ENCODE measurements around the gene TRDMT1.

The TRDMT1 gene

DNA sequence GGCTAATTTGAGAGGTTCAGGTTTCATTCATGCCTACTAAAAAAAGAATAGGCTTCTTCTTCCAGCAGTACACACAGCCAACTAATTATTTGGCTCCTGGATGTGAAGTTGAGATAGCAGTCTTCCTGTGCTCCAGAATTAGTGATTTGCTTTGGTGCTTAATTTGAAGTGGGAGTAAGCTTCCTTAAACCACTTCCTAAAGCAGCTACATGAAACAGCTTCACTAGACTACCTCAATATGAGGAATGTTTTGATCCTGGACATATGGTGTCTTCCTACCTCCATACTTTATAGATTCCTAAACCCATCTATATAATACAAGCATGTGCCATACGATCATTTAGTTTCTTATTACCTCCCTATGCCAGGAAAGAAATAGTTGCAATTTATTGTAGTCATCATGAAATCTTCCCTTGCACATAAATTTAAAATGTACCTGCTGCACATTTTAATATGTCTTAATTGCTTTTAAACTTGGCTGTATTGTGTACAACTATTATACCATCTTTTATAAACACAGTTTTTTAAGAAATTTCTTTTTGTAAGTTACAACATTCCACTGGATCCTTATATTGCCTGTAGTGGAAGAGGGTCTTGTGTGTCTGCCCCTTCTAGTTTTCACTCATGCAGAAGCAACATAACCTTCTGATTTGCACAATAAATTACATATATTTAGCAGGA is 35.1 kb upstream of the TRDMT1 start:
- Mint-ChIP-seq H3K9me3 (ENCODE audit: low read depth) (no peaks in the 10 kb centered on the region), H3K4me3 (no peak overlapping the region), H3K27ac (peak overlapping the region; percentile 50), H3K36me3 (peaks cover 8% of the 10 kb centered on the region), H3K27me3 (no peaks in the 10 kb centered on the region), H3K4me1 (ENCODE audit: low read depth) (peaks cover 55% of the 10 kb centered on the region)

DNA sequence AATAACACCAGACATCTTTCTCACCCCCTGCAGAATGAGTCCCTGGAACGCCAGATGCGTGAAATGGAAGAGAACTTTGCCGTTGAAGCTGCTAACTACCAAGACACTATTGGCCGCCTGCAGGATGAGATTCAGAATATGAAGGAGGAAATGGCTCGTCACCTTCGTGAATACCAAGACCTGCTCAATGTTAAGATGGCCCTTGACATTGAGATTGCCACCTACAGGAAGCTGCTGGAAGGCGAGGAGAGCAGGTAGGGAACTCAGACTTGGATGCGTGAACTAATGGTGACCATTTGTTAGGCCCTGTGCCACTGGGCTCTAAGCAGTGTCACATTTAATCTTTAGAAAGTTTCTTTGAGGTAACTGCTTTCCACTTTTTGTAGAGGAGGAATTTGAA is 33.7 kb upstream of the TRDMT1 start:
- Mint-ChIP-seq H3K36me3 (peaks cover 8% of the 10 kb centered on the region), H3K4me3 (peak overlapping the region; percentile 28), H3K9me3 (ENCODE audit: low read depth) (no peaks in the 10 kb centered on the region), H3K4me1 (ENCODE audit: low read depth) (peaks cover 61% of the 10 kb centered on the region), H3K27me3 (no peaks in the 10 kb centered on the region), H3K27ac (peak overlapping the region; percentile 64)

DNA sequence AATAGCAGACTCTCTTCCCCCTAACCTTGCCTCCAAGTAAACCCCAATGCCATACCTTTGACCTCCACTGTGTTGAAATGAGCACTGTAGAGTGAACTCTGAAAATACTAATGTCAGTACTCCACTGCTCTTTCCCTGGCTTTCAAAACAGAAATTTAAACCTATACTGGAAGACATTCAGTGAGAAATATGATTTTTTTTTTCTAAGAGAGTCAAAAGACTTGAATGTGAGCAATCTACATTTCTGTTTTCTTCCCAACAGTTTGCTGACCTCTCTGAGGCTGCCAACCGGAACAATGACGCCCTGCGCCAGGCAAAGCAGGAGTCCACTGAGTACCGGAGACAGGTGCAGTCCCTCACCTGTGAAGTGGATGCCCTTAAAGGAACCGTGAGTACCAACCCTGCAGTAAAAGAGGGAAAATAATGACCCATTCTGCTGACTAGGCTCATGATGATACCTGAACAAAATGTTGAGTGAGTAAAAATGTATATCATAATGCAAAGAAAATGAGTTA is 33.0 kb upstream of the TRDMT1 start:
- peaks cover 63% of the 10 kb centered on the region for H3K4me1 Mint-ChIP-seq (ENCODE audit: low read depth)
- H3K27ac Mint-ChIP-seq: peak overlapping the region; percentile 64
- no peaks in the 10 kb centered on the region for H3K9me3 Mint-ChIP-seq (ENCODE audit: low read depth)
- peaks cover 8% of the 10 kb centered on the region for H3K36me3 Mint-ChIP-seq
- H3K27me3 Mint-ChIP-seq: no peaks in the 10 kb centered on the region
- H3K4me3 Mint-ChIP-seq: peak overlapping the region; percentile 72

DNA sequence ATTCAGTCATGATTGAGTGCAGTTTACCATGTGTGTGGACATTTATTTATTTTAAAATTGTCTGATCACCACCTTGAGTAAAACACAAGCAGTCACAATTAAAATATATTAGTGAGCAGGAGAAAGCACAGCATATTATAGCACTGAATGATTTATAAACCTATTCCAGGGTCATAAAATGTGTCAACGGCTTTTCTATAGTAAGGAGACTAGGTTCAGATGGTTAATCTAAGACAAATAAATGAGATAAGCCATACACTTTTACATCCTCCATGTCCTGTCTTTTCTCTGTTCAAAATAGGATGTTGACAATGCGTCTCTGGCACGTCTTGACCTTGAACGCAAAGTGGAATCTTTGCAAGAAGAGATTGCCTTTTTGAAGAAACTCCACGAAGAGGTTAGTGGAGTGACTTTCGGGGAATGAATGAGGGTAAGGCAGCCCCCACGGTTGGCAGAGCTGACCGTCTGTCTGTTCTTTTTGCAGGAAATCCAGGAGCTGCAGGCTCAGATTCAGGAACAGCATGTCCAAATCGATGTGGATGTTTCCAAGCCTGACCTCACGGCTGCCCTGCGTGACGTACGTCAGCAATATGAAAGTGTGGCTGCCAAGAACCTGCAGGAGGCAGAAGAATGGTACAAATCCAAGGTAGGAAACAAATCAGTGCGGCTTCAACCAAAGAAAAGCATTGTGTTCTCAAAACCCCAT is 32.0 kb upstream of the TRDMT1 start:
- Mint-ChIP-seq H3K4me3 (peak overlapping the region; percentile 40), H3K9me3 (ENCODE audit: low read depth) (no peaks in the 10 kb centered on the region), H3K27me3 (no peaks in the 10 kb centered on the region), H3K27ac (peak overlapping the region; percentile 58), H3K36me3 (peaks cover 8% of the 10 kb centered on the region), H3K4me1 (ENCODE audit: low read depth) (peaks cover 63% of the 10 kb centered on the region)

DNA sequence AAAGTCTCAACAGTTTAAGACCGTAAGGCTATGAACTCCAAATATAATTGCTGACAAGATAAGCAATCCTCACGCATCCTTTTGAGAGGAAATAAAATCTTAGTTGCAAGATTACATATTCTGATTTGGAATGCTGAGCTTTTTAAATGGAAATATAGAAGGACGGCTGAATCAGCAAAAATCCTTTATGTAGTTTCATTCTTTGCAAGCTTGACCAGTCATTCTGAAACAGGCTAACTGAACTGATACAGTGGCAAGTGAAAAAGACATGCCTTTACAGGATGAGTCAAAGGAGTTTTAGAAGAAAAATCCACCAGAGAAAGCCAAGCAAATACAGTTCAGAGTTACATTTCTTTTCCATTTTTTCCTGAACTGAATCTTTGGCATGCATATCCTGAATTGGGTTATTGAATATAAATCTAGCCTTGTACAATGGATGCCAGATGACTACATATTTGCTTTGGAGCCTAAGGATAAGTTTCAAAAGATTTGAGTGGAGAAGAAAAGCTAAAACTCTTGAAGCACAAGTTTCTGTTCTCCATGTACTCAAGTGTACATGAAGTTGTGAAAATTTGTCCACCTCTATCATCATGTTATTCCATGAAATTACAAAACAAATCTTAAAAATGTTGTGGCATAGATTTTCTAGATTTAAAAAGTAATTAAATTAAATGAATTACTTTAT is 30.9 kb upstream of the TRDMT1 start:
- Mint-ChIP-seq H3K36me3 (peaks cover 8% of the 10 kb centered on the region), H3K4me1 (ENCODE audit: low read depth) (peaks cover 70% of the 10 kb centered on the region), H3K4me3 (peak overlapping the region; percentile 96), H3K9me3 (ENCODE audit: low read depth) (no peaks in the 10 kb centered on the region), H3K27me3 (no peaks in the 10 kb centered on the region), H3K27ac (peak overlapping the region; percentile 72)

DNA sequence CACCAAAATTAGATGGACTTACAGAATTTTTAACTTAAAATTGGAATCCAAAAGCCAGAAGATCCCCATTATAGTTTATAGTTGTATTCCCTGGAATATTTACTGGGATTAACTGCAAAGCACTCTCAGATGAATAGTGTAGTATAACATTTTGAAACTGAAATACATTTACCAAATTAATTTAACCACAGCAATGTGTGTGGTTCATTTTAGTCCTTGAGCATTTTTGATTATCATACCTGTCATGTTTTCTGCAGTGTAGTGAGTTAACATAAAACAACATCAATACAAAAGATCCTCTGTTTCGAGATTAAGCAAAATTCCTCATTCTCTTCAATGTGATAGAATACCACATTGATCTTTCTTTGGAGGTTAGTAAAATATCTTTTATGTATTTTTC is 30.3 kb upstream of the TRDMT1 start:
- Mint-ChIP-seq H3K27ac (peak overlapping the region; percentile 72), H3K4me3 (peak overlapping the region; percentile 96), H3K4me1 (ENCODE audit: low read depth) (peaks cover 76% of the 10 kb centered on the region), H3K36me3 (peaks cover 8% of the 10 kb centered on the region), H3K27me3 (no peaks in the 10 kb centered on the region), H3K9me3 (ENCODE audit: low read depth) (no peaks in the 10 kb centered on the region)

DNA sequence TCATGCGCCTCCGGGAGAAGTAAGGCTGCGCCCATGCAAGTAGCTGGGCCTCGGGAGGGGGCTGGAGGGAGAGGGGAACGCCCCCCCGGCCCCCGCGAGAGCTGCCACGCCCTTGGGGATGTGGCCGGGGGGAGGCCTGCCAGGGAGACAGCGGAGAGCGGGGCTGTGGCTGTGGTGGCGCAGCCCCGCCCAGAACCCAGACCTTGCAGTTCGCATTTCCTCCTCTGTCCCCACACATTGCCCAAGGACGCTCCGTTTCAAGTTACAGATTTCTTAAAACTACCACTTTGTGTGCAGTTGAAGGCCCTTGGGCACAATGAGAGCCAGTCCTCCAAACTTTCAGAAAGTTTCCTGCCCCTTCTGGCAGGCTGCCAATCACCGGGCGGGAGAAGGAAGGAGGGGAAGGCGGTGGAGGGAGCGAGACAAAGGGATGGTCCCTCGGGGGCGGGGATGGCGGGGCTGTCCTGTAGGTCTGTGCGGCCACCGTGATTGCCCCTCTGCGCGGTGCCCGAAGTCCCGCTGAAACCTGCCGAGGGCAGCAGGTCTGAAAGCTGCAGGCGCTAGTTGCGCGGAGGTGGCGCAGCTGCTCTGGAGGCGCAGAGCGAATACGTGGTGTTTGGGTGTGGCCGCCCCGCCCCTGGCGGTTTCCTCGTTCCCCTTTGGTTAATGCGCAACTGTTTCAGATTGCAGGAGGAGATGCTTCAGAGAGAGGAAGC is 28.7 kb upstream of the TRDMT1 start:
- Mint-ChIP-seq H3K27ac (peak overlapping the region; percentile 93), H3K36me3 (peaks cover 8% of the 10 kb centered on the region), H3K4me1 (ENCODE audit: low read depth) (peaks cover 76% of the 10 kb centered on the region), H3K4me3 (peak overlapping the region; percentile 96), H3K27me3 (no peaks in the 10 kb centered on the region), H3K9me3 (ENCODE audit: low read depth) (no peaks in the 10 kb centered on the region)

DNA sequence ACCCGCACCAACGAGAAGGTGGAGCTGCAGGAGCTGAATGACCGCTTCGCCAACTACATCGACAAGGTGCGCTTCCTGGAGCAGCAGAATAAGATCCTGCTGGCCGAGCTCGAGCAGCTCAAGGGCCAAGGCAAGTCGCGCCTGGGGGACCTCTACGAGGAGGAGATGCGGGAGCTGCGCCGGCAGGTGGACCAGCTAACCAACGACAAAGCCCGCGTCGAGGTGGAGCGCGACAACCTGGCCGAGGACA is 28.2 kb upstream of the TRDMT1 start:
- no peaks in the 10 kb centered on the region for H3K9me3 Mint-ChIP-seq (ENCODE audit: low read depth)
- H3K4me1 Mint-ChIP-seq (ENCODE audit: low read depth): peaks cover 72% of the 10 kb centered on the region
- no peaks in the 10 kb centered on the region for H3K27me3 Mint-ChIP-seq
- peaks cover 8% of the 10 kb centered on the region for H3K36me3 Mint-ChIP-seq
- peak overlapping the region; percentile 96 for H3K4me3 Mint-ChIP-seq
- H3K27ac Mint-ChIP-seq: peak overlapping the region; percentile 85

DNA sequence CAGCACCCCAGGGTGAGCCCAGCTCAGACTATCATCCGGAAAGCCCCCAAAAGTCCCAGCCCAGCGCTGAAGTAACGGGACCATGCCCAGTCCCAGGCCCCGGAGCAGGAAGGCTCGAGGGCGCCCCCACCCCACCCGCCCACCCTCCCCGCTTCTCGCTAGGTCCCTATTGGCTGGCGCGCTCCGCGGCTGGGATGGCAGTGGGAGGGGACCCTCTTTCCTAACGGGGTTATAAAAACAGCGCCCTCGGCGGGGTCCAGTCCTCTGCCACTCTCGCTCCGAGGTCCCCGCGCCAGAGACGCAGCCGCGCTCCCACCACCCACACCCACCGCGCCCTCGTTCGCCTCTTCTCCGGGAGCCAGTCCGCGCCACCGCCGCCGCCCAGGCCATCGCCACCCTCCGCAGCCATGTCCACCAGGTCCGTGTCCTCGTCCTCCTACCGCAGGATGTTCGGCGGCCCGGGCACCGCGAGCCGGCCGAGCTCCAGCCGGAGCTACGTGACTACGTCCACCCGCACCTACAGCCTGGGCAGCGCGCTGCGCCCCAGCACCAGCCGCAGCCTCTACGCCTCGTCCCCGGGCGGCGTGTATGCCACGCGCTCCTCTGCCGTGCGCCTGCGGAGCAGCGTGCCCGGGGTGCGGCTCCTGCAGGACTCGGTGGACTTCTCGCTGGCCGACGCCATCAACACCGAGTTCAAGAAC is 27.7 kb upstream of the TRDMT1 start:
- Mint-ChIP-seq H3K27ac (peak overlapping the region; percentile 92), H3K9me3 (ENCODE audit: low read depth) (no peaks in the 10 kb centered on the region), H3K4me1 (ENCODE audit: low read depth) (peaks cover 67% of the 10 kb centered on the region), H3K27me3 (no peaks in the 10 kb centered on the region), H3K36me3 (peaks cover 6% of the 10 kb centered on the region), H3K4me3 (peak overlapping the region; percentile 96)

DNA sequence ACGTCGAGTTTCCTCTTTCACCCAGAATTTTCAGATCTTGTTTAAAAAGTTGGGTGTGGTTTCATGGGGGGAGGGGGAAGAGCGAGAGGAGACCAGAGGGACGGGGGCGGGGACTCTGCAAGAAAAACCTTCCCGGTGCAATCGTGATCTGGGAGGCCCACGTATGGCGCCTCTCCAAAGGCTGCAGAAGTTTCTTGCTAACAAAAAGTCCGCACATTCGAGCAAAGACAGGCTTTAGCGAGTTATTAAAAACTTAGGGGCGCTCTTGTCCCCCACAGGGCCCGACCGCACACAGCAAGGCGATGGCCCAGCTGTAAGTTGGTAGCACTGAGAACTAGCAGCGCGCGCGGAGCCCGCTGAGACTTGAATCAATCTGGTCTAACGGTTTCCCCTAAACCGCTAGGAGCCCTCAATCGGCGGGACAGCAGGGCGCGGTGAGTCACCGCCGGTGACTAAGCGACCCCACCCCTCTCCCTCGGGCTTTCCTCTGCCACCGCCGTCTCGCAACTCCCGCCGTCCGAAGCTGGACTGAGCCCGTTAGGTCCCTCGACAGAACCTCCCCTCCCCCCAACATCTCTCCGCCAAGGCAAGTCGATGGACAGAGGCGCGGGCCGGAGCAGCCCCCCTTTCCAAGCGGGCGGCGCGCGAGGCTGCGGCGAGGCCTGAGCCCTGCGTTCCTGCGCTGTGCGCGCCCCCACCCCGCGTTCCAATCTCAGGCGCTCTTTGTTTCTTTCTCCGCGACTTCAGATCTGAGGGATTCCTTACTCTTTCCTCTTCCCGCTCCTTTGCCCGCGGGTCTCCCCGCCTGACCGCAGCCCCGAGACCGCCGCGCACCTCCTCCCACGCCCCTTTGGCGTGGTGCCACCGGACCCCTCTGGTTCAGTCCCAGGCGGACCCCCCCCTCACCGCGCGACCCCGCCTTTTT is 26.9 kb upstream of the TRDMT1 start, which contains the start of gene VIM:
VIM (plus strand) TSS at position 151 of the 925 bp plus-strand sequence. CDS start 1,182 bp downstream, outside the sequence.
- H3K27ac Mint-ChIP-seq: peak within 1 kb of the TSS; percentile 92
- peak within 1 kb of the TSS; percentile 96 for H3K4me3 Mint-ChIP-seq
- H3K27me3 Mint-ChIP-seq: no peaks in the 10 kb centered on the region
- H3K9me3 Mint-ChIP-seq (ENCODE audit: low read depth): no peaks in the 10 kb centered on the region
- H3K36me3 Mint-ChIP-seq: peaks cover 6% of the 10 kb centered on the region
- peaks cover 61% of the 10 kb centered on the region for H3K4me1 Mint-ChIP-seq (ENCODE audit: low read depth)

DNA sequence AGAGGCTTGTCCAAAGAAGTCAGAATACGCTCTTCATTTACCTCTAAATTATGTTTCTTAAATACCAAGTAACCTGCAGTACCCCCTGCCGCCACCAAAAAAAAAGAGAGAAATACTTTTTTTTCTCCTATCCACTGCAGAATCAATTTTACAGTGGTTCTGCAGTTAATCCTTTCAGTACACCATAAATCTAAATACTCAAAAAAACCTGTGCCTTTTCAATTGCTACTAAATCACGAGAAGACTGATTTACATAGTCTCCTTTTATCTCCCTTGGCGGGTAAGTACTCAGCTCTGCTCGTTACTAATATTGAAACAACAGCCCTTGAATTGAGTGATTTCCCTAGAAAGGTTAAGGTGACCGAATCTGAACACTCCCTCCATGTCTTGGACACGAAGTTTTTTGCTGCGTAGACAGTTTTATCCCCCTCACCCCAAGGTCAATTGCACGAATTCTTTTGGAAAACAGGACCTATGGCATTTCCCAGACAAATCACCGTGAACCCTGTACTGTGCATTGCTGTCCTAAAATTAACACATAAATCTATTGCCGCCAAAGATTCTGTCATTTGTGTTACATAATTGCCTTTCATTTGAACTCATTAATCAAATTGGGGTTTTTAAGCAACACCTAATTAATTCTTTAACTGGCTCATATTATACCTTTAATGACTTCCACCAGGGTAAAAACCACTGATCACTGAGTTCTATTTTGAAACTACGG is 26.1 kb upstream of the TRDMT1 start:
- H3K27me3 Mint-ChIP-seq: no peaks in the 10 kb centered on the region
- peaks cover 57% of the 10 kb centered on the region for H3K4me1 Mint-ChIP-seq (ENCODE audit: low read depth)
- H3K27ac Mint-ChIP-seq: peak overlapping the region; percentile 92

DNA sequence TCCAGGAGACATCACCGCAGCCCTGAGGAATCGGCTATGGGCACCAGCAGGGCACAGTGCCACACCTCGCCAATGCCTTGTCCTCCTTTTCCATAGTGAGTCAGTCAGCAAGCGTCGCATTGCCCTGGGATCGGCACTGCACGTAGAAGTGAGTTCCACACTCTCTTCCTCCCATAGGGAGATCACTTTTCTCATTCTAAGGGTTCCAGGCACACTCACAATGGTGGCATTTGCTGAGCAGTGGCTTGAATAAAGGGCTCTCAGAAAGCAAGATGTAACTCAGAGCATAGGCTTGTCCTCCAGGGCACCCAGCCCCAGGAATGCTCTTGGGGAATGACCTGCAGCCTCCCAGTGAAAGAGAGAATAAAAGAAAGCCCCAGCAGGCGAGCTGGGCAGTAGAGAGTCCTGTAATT is 25.4 kb upstream of the TRDMT1 start:
- Mint-ChIP-seq H3K4me1 (ENCODE audit: low read depth) (peaks cover 50% of the 10 kb centered on the region), H3K9me3 (ENCODE audit: low read depth) (no peaks in the 10 kb centered on the region), H3K27me3 (no peaks in the 10 kb centered on the region), H3K27ac (peak overlapping the region; percentile 92), H3K36me3 (no peaks in the 10 kb centered on the region), H3K4me3 (peak overlapping the region; percentile 96)

More for the DNA sequence above, 26.1 kb upstream of the TRDMT1 start:
- Mint-ChIP-seq H3K9me3 (ENCODE audit: low read depth) (no peaks in the 10 kb centered on the region), H3K4me3 (peak overlapping the region; percentile 96), H3K36me3 (peaks cover 4% of the 10 kb centered on the region)

DNA sequence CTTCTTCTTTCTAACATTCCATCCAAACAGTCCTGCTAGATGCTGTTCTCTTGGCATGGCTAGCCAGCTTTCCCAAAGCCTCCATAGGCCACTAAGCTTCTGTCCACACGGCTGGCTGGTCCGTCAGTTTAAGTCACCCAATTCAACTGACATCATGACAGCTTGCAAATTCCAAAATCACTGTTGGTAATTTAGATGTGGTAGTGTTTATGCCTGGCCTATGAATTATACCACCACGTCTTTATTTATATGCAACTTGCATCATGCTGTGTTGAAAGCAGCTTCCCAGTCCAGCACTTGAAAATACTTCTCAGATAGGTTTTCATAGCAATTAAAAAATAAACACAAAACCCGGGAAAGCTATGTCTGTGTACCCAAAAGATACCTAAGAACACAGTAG is 24.3 kb upstream of the TRDMT1 start:
- no peaks in the 10 kb centered on the region for H3K27me3 Mint-ChIP-seq
- H3K36me3 Mint-ChIP-seq: no peaks in the 10 kb centered on the region
- no peaks in the 10 kb centered on the region for H3K9me3 Mint-ChIP-seq (ENCODE audit: low read depth)
- no peak overlapping the region for H3K27ac Mint-ChIP-seq
- peaks cover 43% of the 10 kb centered on the region for H3K4me1 Mint-ChIP-seq (ENCODE audit: low read depth)
- no peak overlapping the region for H3K4me3 Mint-ChIP-seq

All from activated naive CD8-positive, alpha-beta T cell (primary cell).